Measurements from ENCODE around the gene GKN2.

- no peak for TF ChIP-seq TAF1 (IDR thresholded peaks at IDR 0.05; ENCODE audit: borderline replicate concordance, low read depth, low read length)
- no peak for TF ChIP-seq CTCF (IDR thresholded peaks at IDR 0.05)
- no peak for TF ChIP-seq EZH2phosphoT487 (IDR thresholded peaks at IDR 0.05; ENCODE audit: borderline replicate concordance, low read depth)
- no peak for TF ChIP-seq NFIC (IDR thresholded peaks at IDR 0.05; ENCODE audit: borderline replicate concordance)
- TF ChIP-seq POLR2AphosphoS5 (IDR thresholded peaks at IDR 0.05; ENCODE audit: low read depth, low read length): no peak
- no peak for TF ChIP-seq PBX3 (IDR thresholded peaks at IDR 0.05)
- TF ChIP-seq IRF3 (IDR thresholded peaks at IDR 0.05; ENCODE audit: low read depth, low read length): no peak
Observed at GRCh38 chr2:68917034-68917718, 35.5 kb downstream of the GKN2 start.
